ENCODE data around the gene TSPOAP1.

The TSPOAP1 gene

GRCh38 chr17:58268774-58269556 lies 59.6 kb downstream of the TSPOAP1 start:
- H3K4me1 ChIP-seq (ENCODE audit: control insufficient read depth, insufficient read depth, low read length, poor library complexity, severe bottlenecking), result no peaks in the 10 kb centered on the region
- no peak overlapping the region for H3K27ac ChIP-seq (ENCODE audit: insufficient read depth, low read length, poor library complexity, severe bottlenecking)
- H3K27me3 ChIP-seq (replicated peaks; ENCODE audit: control insufficient read depth, insufficient read depth, low read length, poor library complexity, severe bottlenecking), result peaks cover 2% of the 10 kb centered on the region
- no peaks in the 10 kb centered on the region for H3K9me3 ChIP-seq (ENCODE audit: control insufficient read depth, low read length)
- no peaks in the 10 kb centered on the region for H3K36me3 ChIP-seq (ENCODE audit: control insufficient read depth, insufficient read depth, low read length)
- DNase-seq, result no peak
- H3K4me3 ChIP-seq (ENCODE audit: insufficient read depth, low read depth, low read length, poor library complexity, severe bottlenecking), result no peak overlapping the region

DNA sequence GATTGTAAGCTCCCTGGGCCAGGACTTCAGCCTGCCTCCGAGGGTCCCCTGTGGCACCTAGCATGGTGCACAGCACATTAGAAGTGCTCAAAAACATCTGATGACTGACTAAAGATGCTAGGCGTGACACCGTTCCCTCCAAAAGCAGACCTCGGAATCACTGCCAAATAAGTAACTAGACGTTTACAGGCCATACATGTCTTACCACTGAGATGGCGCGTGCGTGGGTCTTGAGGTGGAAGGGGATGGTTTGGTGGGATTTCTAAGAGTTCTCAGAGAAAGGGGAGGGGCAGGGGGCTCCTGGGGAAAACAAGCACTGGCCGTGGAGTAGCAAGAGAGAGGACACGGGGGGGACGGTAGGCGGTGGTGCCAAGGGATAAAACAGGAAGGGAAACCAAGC lies 60.3 kb downstream of the TSPOAP1 start:
- H3K4me1 ChIP-seq (ENCODE audit: control insufficient read depth, insufficient read depth, low read length, poor library complexity, severe bottlenecking), result no peaks in the 10 kb centered on the region
- H3K4me3 ChIP-seq (ENCODE audit: insufficient read depth, low read depth, low read length, poor library complexity, severe bottlenecking), result no peak overlapping the region
- no peaks in the 10 kb centered on the region for H3K9me3 ChIP-seq (ENCODE audit: control insufficient read depth, low read length)
- H3K36me3 ChIP-seq (ENCODE audit: control insufficient read depth, insufficient read depth, low read length), result no peaks in the 10 kb centered on the region
- no peak for DNase-seq
- H3K27me3 ChIP-seq (replicated peaks; ENCODE audit: control insufficient read depth, insufficient read depth, low read length, poor library complexity, severe bottlenecking), result peaks cover 2% of the 10 kb centered on the region
- no peak overlapping the region for H3K27ac ChIP-seq (ENCODE audit: insufficient read depth, low read length, poor library complexity, severe bottlenecking)

DNA sequence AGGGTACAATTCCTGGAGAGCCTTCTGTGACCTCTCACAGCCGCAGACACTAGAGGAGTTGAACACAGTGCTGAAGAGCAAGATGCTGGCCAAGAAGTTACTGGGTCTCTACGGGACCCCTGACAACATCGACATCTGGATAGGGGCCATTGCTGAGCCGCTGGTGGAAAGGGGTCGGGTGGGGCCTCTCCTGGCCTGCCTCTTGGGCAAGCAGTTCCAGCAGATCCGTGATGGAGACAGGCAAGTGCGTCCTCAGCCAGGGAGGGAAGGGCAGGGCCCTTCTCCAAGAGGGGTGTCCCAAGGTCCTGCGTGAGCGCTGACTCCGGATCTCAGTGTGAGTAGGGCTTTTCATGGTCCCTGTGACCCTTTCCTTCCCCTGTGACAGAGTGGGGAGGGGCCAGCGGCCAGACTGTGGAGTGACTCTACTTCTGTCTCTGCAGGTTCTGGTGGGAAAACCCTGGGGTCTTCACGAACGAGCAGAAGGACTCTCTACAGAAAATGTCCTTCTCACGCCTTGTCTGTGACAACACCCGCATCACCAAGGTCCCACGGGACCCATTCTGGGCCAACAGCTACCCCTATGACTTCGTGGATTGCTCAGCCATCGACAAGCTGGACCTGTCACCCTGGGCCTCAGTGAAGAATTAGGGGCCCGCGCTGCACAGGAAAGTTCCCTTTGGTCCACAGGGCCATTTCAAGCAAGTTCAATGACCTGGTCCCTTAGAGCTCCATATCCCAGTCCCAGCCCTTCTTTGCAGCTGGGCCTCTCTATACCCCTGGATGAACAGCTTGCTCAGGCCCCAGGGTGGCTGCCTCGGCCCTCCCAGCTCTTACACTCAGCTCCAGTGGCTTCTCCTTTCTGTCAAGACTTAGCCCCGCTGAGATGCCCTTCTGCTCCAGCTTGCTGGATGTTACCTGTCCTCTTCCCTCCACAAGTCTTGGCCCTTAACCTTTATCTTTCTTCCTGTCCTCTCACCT lies 61.0 kb downstream of the TSPOAP1 start:
- H3K36me3 ChIP-seq (ENCODE audit: control insufficient read depth, insufficient read depth, low read length), result no peaks in the 10 kb centered on the region
- no peak for DNase-seq
- H3K27me3 ChIP-seq (replicated peaks; ENCODE audit: control insufficient read depth, insufficient read depth, low read length, poor library complexity, severe bottlenecking), result no peaks in the 10 kb centered on the region
- H3K4me1 ChIP-seq (ENCODE audit: control insufficient read depth, insufficient read depth, low read length, poor library complexity, severe bottlenecking), result no peaks in the 10 kb centered on the region
- H3K4me3 ChIP-seq (ENCODE audit: insufficient read depth, low read depth, low read length, poor library complexity, severe bottlenecking), result no peak overlapping the region
- H3K9me3 ChIP-seq (ENCODE audit: control insufficient read depth, low read length), result no peaks in the 10 kb centered on the region
- no peak overlapping the region for H3K27ac ChIP-seq (ENCODE audit: insufficient read depth, low read length, poor library complexity, severe bottlenecking)

DNA sequence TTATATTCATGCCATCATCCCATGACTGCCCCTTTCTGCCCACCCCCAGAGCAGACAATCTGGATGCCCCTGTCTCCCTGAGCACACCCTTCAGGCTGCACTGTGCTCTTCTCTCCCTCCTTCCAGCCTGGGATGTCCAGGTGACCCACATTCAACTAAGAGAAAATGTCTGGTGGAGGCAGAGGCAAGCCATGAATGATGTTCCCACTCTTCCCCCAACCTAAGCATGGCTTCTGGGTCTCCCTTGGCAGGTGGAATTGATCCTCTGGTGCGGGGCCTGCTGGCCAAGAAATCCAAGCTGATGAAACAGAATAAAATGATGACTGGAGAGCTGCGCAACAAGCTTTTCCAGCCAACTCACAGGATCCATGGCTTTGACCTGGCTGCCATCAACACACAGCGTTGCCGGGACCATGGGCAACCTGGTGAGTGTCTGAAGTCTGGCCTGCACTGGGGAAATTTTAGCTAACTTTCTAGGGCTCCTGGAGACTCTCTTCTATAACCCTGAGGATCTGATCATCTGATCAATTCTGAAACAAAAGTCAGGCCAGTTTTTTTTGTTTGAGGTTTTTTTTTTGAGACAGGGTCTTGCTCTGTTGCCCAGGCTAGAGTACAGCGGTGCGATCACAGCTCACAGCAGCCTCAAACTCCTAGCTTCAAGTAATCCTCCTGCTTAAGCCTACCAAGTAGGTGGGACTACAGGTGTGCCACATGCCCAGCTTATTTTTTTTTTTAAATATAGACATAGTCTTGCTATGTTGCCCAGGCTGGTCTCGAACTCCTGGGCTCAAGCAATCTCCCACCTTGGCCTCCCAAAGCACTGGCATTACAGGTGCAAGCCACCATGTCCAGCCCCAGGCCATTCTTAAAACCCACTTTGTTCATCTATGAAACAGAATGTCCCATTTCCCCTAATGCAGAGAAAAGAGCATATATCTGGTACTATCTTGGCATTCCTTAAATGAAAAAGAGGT lies 62.4 kb downstream of the TSPOAP1 start:
- Histone ChIP-seq H3K4me1 (ENCODE audit: control insufficient read depth, insufficient read depth, low read length, poor library complexity, severe bottlenecking) (no peaks in the 10 kb centered on the region), H3K27me3 (replicated peaks; ENCODE audit: control insufficient read depth, insufficient read depth, low read length, poor library complexity, severe bottlenecking) (no peaks in the 10 kb centered on the region), H3K36me3 (ENCODE audit: control insufficient read depth, insufficient read depth, low read length) (no peaks in the 10 kb centered on the region), H3K9me3 (ENCODE audit: control insufficient read depth, low read length) (no peaks in the 10 kb centered on the region), H3K4me3 (ENCODE audit: insufficient read depth, low read depth, low read length, poor library complexity, severe bottlenecking) (no peak overlapping the region), H3K27ac (ENCODE audit: insufficient read depth, low read length, poor library complexity, severe bottlenecking) (no peak overlapping the region)
- DNase-seq, result no peak

GRCh38 chr17:58265271-58265670 lies 63.3 kb downstream of the TSPOAP1 start:
- H3K4me3 ChIP-seq (ENCODE audit: insufficient read depth, low read depth, low read length, poor library complexity, severe bottlenecking), result no peak overlapping the region
- no peak overlapping the region for H3K27ac ChIP-seq (ENCODE audit: insufficient read depth, low read length, poor library complexity, severe bottlenecking)
- no peaks in the 10 kb centered on the region for H3K4me1 ChIP-seq (ENCODE audit: control insufficient read depth, insufficient read depth, low read length, poor library complexity, severe bottlenecking)
- no peaks in the 10 kb centered on the region for H3K36me3 ChIP-seq (ENCODE audit: control insufficient read depth, insufficient read depth, low read length)
- H3K9me3 ChIP-seq (ENCODE audit: control insufficient read depth, low read length), result no peaks in the 10 kb centered on the region
- no peak for DNase-seq
- H3K27me3 ChIP-seq (replicated peaks; ENCODE audit: control insufficient read depth, insufficient read depth, low read length, poor library complexity, severe bottlenecking), result no peaks in the 10 kb centered on the region

GRCh38 chr17:58264407-58265103 lies 64.0 kb downstream of the TSPOAP1 start:
- no peak for DNase-seq

GRCh38 chr17:58263773-58264172 lies 64.8 kb downstream of the TSPOAP1 start:
- Histone ChIP-seq H3K36me3 (ENCODE audit: control insufficient read depth, insufficient read depth, low read length) (no peaks in the 10 kb centered on the region), H3K9me3 (ENCODE audit: control insufficient read depth, low read length) (no peaks in the 10 kb centered on the region), H3K27me3 (replicated peaks; ENCODE audit: control insufficient read depth, insufficient read depth, low read length, poor library complexity, severe bottlenecking) (no peaks in the 10 kb centered on the region), H3K4me3 (ENCODE audit: insufficient read depth, low read depth, low read length, poor library complexity, severe bottlenecking) (no peak overlapping the region), H3K4me1 (ENCODE audit: control insufficient read depth, insufficient read depth, low read length, poor library complexity, severe bottlenecking) (no peaks in the 10 kb centered on the region), H3K27ac (ENCODE audit: insufficient read depth, low read length, poor library complexity, severe bottlenecking) (no peak overlapping the region)
- DNase-seq, result no peak

More at GRCh38 chr17:58264407-58265103, 64.0 kb downstream of the TSPOAP1 start:
- no peak overlapping the region for H3K27ac ChIP-seq (ENCODE audit: insufficient read depth, low read length, poor library complexity, severe bottlenecking)
- H3K36me3 ChIP-seq (ENCODE audit: control insufficient read depth, insufficient read depth, low read length), result no peaks in the 10 kb centered on the region
- H3K9me3 ChIP-seq (ENCODE audit: control insufficient read depth, low read length), result no peaks in the 10 kb centered on the region
- H3K4me3 ChIP-seq (ENCODE audit: insufficient read depth, low read depth, low read length, poor library complexity, severe bottlenecking), result no peak overlapping the region
- H3K4me1 ChIP-seq (ENCODE audit: control insufficient read depth, insufficient read depth, low read length, poor library complexity, severe bottlenecking), result no peaks in the 10 kb centered on the region
- no peaks in the 10 kb centered on the region for H3K27me3 ChIP-seq (replicated peaks; ENCODE audit: control insufficient read depth, insufficient read depth, low read length, poor library complexity, severe bottlenecking)

DNA sequence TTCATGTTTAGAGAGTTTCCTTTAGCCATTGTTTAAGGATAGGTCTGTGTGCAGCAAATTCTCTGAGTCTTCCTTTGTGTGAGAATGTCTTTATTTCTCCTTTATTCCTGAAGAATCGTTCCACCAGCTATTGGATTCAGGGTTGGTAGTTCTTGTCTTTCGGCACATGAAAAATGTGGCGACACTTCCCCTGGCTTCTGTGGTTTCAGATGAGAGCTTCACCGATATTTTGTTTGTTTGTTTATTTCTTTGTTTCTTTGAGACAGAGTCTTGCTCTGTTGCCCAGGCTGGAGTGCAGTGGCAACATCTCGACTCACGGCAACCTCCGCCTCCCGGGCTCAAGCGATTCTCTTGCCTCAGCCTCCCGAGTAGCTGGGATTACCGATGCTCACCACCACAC lies 66.4 kb downstream of the TSPOAP1 start:
- no peak overlapping the region for H3K27ac ChIP-seq (ENCODE audit: insufficient read depth, low read length, poor library complexity, severe bottlenecking)
- H3K4me3 ChIP-seq (ENCODE audit: insufficient read depth, low read depth, low read length, poor library complexity, severe bottlenecking), result no peak overlapping the region
- no peak for DNase-seq
- no peaks in the 10 kb centered on the region for H3K36me3 ChIP-seq (ENCODE audit: control insufficient read depth, insufficient read depth, low read length)
- no peaks in the 10 kb centered on the region for H3K9me3 ChIP-seq (ENCODE audit: control insufficient read depth, low read length)
- no peaks in the 10 kb centered on the region for H3K27me3 ChIP-seq (replicated peaks; ENCODE audit: control insufficient read depth, insufficient read depth, low read length, poor library complexity, severe bottlenecking)
- H3K4me1 ChIP-seq (ENCODE audit: control insufficient read depth, insufficient read depth, low read length, poor library complexity, severe bottlenecking), result no peaks in the 10 kb centered on the region

GRCh38 chr17:58254803-58255202 lies 73.8 kb downstream of the TSPOAP1 start:
- no peak for DNase-seq
- Histone ChIP-seq H3K9me3 (ENCODE audit: control insufficient read depth, low read length) (no peaks in the 10 kb centered on the region), H3K4me1 (ENCODE audit: control insufficient read depth, insufficient read depth, low read length, poor library complexity, severe bottlenecking) (peaks cover 2% of the 10 kb centered on the region), H3K27me3 (replicated peaks; ENCODE audit: control insufficient read depth, insufficient read depth, low read length, poor library complexity, severe bottlenecking) (no peaks in the 10 kb centered on the region), H3K4me3 (ENCODE audit: insufficient read depth, low read depth, low read length, poor library complexity, severe bottlenecking) (no peak overlapping the region), H3K36me3 (ENCODE audit: control insufficient read depth, insufficient read depth, low read length) (no peaks in the 10 kb centered on the region), H3K27ac (ENCODE audit: insufficient read depth, low read length, poor library complexity, severe bottlenecking) (no peak overlapping the region)

All from effector memory CD4-positive, alpha-beta T cell (primary cell).